Esophagus squamous epithelium (tissue), 4 donors: ENCODE results near the gene MDFIC2.

Source experiments
- POLR2A ChIP-seq, 4 donors: fragments of 450-650 bp; IDR thresholded peaks; one replicate each; pipeline ENCODE4 v1.6.1; 2017; ENCODE audit warnings: antibody characterized with exemption in 4 of 4, mild to moderate bottlenecking in 4 of 4, moderate library complexity in 3 of 4
- TF ChIP-seq, protein P1 (sequence below), 6 experiments: fragments of 450-650 bp in 4 of 6; fragments of 200-600 bp in 2 of 6; sonication (generic) in 2 of 6; IDR thresholded peaks; one replicate each; pipeline ENCODE4 v1.5.1; 2016 to 2019; ENCODE audit warnings: antibody characterized with exemption in 6 of 6, mild to moderate bottlenecking in 4 of 6, moderate library complexity in 4 of 6

DNA sequence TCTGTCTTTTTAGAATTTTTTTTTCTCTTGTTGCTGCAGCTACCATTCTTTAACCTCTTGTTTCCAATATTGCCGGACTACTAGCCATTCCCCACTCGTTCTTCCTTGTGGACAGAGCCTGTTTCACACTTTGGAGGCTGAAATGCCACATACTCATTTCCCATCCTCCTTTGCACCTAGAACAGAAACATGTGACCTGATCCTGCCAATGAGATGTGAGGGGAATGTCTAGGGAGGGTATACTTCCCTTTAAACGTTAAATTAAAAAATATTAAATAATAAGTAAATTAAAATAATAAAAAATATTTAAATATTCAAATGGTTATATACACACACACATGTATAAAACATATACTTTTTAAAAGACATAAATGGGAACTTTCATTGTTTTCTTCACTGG is 20.6 kb upstream of the MDFIC2 start:
- TF ChIP-seq, protein P1, sequence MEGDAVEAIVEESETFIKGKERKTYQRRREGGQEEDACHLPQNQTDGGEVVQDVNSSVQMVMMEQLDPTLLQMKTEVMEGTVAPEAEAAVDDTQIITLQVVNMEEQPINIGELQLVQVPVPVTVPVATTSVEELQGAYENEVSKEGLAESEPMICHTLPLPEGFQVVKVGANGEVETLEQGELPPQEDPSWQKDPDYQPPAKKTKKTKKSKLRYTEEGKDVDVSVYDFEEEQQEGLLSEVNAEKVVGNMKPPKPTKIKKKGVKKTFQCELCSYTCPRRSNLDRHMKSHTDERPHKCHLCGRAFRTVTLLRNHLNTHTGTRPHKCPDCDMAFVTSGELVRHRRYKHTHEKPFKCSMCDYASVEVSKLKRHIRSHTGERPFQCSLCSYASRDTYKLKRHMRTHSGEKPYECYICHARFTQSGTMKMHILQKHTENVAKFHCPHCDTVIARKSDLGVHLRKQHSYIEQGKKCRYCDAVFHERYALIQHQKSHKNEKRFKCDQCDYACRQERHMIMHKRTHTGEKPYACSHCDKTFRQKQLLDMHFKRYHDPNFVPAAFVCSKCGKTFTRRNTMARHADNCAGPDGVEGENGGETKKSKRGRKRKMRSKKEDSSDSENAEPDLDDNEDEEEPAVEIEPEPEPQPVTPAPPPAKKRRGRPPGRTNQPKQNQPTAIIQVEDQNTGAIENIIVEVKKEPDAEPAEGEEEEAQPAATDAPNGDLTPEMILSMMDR (IDR thresholded peaks at IDR 0.05) = no peak
- TF ChIP-seq POLR2A (IDR thresholded peaks at IDR 0.05) = no peak
